SK-N-SH treated with all-trans-retinoic acid at 6 μM for 48 hours (cell line): ENCODE results near the gene CCDC69.

ENCODE experiments used
- BACH2 ChIP-seq: fragments of 250-450 bp; sonication (Bioruptor Pico); IDR thresholded peaks from 2 replicates; pipeline ENCODE4 v1.9.0; 2021; ENCODE audit warnings: mild to moderate bottlenecking, borderline replicate concordance
- CREB5 ChIP-seq: fragments of 250-450 bp; sonication (Bioruptor Pico); IDR thresholded peaks from 2 replicates; pipeline ENCODE4 v1.5.1; 2020; ENCODE audit warnings: low read depth, mild to moderate bottlenecking, moderate library complexity
- CSRNP3 ChIP-seq: fragments of 250-450 bp; sonication (Bioruptor Pico); IDR thresholded peaks from 2 replicates; pipeline ENCODE4 v1.5.1; 2021; ENCODE audit warnings: mild to moderate bottlenecking, moderate library complexity
- GLIS3 ChIP-seq: fragments of 250-450 bp; sonication (Bioruptor Pico); IDR thresholded peaks from 2 replicates; pipeline ENCODE4 v1.5.0; 2020; ENCODE audit warnings: mild to moderate bottlenecking, moderate library complexity
- SNAI2 ChIP-seq: fragments of 250-450 bp; sonication (Bioruptor Pico); IDR thresholded peaks from 2 replicates; pipeline ENCODE4 v1.5.0; 2020; ENCODE audit warnings: mild to moderate bottlenecking, moderate library complexity
- ZC3H10 ChIP-seq: fragments of 250-450 bp; sonication (Bioruptor Pico); IDR thresholded peaks from 2 replicates; pipeline ENCODE4 v1.5.1; 2021; ENCODE audit warnings: mild to moderate bottlenecking, moderate library complexity
- ZNF70 ChIP-seq: fragments of 450-650 bp; formaldehyde crosslinking; IDR thresholded peaks from 2 replicates; pipeline ENCODE4 v1.5.0; 2020; ENCODE audit warnings: mild to moderate bottlenecking, moderate library complexity

GRCh38 chr5:151138114-151138513 lies 85.8 kb downstream of the CCDC69 start:
- TF ChIP-seq SNAI2 (CRISPR knock-in tag) (no peak), ZNF70 (CRISPR knock-in tag) (no peak), ZC3H10 (no peak), CREB5 (CRISPR knock-in tag) (no peak), GLIS3 (CRISPR knock-in tag) (no peak), BACH2 (CRISPR knock-in tag) (no peak), CSRNP3 (CRISPR knock-in tag) (no peak)
